NCI-H2029 (cell line): ENCODE results near the gene TBC1D22B.

ENCODE experiments used
- DNase-seq: peaks from one replicate; lab custom pipeline; 2025; lab: John Stamatoyannopoulos, UW

The TBC1D22B gene, protein sequence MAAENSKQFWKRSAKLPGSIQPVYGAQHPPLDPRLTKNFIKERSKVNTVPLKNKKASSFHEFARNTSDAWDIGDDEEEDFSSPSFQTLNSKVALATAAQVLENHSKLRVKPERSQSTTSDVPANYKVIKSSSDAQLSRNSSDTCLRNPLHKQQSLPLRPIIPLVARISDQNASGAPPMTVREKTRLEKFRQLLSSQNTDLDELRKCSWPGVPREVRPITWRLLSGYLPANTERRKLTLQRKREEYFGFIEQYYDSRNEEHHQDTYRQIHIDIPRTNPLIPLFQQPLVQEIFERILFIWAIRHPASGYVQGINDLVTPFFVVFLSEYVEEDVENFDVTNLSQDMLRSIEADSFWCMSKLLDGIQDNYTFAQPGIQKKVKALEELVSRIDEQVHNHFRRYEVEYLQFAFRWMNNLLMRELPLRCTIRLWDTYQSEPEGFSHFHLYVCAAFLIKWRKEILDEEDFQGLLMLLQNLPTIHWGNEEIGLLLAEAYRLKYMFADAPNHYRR

DNA sequence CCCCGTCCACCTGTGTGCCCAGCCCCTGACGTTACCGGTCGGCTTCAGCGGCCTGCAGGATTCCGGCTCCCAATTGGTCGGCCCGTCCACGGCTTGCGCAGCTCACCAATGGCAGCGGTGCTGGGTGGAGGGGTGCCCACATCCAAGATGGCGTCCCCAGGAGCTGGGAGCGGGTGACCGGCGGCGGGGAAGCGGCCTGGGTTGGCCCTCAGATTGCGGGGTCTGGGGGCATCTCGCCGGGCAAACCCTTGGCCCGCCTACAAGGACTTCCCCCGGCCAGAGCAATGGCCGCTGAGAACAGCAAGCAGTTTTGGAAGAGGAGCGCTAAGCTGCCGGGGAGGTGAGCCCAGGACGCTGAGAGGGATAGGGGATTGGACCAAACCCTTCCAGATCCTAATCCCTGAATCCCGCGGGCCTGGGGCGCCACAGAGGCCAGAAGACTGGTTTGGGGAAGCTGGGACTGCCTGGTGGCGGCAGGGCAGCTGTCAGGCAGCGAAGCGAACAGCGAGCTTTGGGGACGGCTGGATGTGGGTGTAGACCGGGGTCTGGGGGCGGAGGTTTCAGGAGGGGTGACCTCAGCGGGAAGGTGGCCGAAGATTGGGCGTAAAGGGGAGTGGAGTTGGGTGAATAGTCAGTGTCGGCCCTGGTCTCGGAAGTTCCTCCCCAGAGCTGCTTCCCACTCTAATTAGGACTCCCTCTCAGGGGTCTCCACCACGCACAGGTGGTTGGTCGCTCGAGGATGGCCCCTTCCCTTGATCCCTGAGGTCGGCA is at the start of gene TBC1D22B, which contains the start of gene TMEM217:
Gene TBC1D22B, plus strand, starts transcription at position 139 of the 771 bp plus-strand sequence. Its CDS starts 146 bp downstream, at position 285.
Gene TMEM217, minus strand, starts transcription at position 511 of the 771 bp plus-strand sequence. CDS start 39,114 bp downstream, outside the sequence.
- DNase-seq: peak; percentile 95

- DNase-seq: peak; percentile 56
Observed at GRCh38 chr6:37207903-37208456, 49.6 kb upstream of the TBC1D22B start.

GRCh38 chr6:37208793-37209192 is 48.8 kb upstream of the TBC1D22B start:
- DNase-seq: no peak

- no peak for DNase-seq
Observed at GRCh38 chr6:37209461-37210205, 47.9 kb upstream of the TBC1D22B start.

DNA sequence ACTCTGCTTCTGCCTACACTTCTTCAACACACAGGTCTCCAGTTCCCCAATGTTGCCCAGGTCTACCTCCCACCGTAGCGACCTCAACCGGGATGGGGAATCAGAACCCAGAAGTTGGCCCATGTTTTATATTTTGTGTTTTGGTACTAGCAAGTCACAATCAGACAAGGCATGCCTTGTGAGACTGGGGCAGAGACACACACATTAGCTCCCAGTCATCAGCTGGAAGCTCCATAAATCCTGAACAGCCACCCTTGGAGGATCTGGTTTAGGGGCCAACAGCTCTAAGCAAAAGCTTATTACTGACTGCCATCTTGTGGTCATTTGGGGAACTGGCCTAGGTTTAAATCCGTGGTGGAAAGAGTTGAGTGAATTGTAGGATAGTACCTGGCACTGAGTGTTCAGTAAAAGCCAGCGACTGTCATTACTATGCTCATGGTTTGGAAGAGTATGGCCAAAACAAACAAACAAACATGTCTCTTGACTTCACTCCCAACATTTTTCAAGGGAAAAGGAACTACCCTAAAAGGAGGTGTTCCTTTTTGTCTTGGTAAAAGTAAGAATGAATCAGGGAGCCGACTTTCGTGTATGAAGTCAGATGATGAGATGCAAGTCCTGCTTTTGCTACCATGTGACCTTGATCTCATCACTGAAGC is 47.1 kb upstream of the TBC1D22B start:
- peak; percentile 64 for DNase-seq

- no peak for DNase-seq
Observed at GRCh38 chr6:37212268-37212667, 45.3 kb upstream of the TBC1D22B start.

DNA sequence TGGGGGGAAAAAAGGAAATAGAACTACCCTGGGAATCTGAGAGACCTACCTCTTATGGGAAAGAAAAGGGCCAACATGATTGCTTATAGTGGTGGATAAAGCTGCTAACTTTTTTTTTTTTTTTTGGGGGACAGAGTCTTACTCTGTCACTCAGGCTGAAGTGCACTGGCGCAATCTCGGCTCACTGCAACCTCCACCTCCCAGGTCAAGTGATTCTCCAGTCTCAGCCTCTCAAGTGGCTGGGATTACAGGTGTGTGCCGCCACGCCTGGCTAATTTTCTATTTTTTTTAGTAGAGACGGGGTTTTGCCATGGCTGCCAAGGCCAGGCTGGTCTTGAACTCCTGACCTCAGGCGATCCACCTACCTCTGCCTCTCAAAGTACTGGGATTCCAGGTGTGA is 39.5 kb upstream of the TBC1D22B start:
- peak; percentile 51 for DNase-seq

- DNase-seq: no peak
Observed at GRCh38 chr6:37218511-37218910, 39.1 kb upstream of the TBC1D22B start.

GRCh38 chr6:37221585-37222124 is 35.9 kb upstream of the TBC1D22B start:
- no peak for DNase-seq

DNA sequence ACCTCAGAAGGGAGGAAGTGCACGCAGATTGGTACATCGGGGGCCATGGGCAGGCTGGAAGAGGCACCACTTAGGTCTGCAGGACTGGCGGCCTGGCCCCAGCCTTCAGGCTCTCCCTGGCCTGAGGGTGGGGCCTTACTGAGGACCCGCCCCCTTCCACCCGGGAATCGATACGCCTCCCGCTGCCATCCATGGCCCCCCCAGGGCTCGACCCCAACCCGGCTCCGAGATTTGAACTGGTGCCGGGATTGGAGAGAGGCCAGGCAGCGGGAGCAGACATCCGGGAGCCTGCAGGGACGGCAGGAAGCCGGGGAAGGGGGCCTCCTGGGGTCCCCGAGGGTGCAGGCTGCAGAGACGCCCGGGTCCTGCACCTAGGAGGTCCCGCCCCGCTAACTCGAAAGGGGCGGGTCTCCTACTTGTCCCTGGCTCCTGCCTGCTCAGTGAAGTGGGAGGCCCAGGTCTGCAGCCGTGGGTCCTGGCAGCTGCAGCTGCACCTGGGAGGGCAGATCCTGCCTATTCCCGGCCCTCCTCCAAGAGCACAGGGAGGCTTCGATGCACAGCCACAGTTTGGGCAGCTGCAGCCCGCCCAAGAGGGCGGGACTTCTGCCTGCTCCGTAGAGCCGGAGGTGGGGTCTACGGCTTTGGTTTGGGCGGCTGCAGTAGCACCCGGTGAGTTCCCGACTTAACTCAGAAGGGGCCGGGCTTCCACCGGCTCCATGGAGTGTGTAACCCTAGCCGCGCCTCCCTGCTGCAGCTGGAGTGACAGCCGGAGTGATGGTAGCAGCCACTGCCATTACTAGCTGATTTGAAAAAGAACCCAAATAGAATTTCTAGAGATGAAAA is 35.2 kb upstream of the TBC1D22B start:
- DNase-seq: peak; percentile 99

GRCh38 chr6:37222992-37223391 is 34.6 kb upstream of the TBC1D22B start:
- no peak for DNase-seq

GRCh38 chr6:37225350-37226169 is 32.0 kb upstream of the TBC1D22B start:
- DNase-seq: no peak

DNA sequence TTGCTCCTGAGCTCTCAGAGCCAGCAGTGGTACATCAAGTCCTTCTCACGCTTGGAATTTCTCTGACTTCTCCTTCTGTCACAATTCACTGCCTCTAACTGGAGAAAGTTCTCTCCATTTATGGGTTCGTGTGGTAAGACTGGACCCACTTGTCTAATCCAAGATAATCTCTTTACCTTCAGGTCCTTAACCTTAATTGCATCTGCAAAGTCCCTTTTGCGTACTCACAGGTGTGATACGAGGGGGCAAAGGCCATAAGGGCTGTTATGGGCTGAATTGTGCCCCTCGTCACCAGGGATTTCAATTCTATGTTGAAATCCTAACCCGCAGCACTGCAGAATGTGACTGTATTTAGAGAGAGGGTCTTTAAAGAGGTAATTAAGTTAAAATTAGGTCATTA is 27.5 kb upstream of the TBC1D22B start:
- DNase-seq: no peak

DNA sequence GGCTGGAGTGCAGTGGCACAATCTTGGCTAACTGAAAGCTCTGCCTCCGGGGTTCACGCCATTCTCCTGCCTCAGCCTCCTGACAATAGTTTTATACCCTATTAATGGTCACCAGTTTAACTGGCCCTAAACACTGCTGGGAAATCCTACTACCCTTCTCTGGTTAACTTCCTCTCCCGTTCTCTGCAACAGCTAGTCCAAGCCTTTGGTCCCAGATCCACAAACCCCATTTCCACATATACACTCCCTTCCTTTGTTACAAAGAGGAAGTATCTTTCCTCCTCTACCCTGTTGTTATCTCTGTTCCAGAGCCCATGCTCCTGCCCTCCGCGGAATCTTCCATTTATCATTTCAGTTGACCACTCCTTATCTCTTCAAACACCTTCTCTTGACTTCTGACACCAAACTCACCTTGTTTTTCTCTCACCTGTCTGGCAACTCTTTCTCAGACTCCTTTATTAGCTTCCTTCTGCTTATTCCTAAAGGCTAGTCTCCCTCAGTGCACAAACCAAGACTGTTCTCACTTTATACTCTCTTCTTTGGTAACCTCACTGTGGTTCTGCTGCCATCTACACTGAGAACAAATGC is 25.0 kb upstream of the TBC1D22B start:
- DNase-seq: no peak

GRCh38 chr6:37233541-37233940 is 24.0 kb upstream of the TBC1D22B start:
- DNase-seq: no peak

DNA sequence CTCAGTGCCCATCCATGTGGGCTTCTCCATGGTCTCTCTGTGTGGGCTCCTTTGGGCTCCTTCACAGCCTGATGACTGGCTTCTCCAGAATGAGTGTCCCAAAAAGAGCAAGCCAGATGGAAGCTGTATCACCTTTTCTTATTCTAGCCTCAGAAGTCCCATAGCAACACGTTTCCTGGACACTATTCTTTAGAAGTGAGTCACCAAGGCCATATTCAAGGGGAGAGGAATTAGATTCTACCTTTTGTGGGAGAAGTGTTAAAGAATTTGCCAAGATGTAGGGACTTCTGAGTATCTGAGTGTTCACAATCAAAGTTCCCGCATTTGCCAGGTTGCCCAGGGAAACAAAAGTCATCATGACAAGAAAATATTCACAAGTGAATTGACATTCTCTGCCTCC is 20.7 kb upstream of the TBC1D22B start:
- no peak for DNase-seq

GRCh38 chr6:37237789-37238188 is 19.8 kb upstream of the TBC1D22B start:
- no peak for DNase-seq

DNA sequence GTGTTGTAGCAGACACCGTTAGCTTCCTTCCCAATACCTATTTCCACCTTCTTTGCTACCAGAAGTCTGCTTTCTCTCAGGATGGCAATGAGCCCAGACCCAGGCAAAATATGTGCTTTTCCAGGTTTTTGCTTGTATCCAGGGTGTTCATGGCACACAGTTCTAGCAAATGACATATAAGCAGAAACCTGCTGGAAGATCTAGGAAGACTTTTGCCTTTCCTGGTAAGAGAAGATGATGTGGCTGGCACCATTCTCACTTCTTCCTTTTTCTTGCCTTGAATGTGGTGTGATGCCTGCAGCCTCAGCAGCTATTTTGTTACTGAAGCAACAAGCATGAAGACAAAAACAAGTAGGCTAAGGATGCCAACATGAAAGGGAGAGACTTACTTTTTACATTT is 19.2 kb upstream of the TBC1D22B start:
- no peak for DNase-seq

GRCh38 chr6:37239526-37239925 is 18.0 kb upstream of the TBC1D22B start:
- DNase-seq: no peak
